Naive thymus-derived CD8-positive, alpha-beta T cell (primary cell): ENCODE data around the gene PLEKHA5. TPM values are rescaled to one million over a fixed set of nuclear protein-coding genes. Genes with fewer than 3 reads are reported as not detected.
"Not testable (repeated sequence)": the region's sequence is repeated elsewhere in the genome, so short reads cannot be mapped to it uniquely, and the experiment has no call there.

ENCODE experiments used
- ATAC-seq, 2 donors: fragments of 150-1000 bp; cut with Tn5 transposase in 1 of 2; sonication (Bioruptor Pico), chemical (Tn5 transposase) in 1 of 2; 1 replicate in 1 of 2; 2 replicates in 1 of 2; pipeline ENCODE4 v1.10.0; 2021; ENCODE audit warnings: mild to moderate bottlenecking in 2 of 2, moderate library complexity in 2 of 2
- POLR2A ChIA-PET: fragments of 350-600 bp; sonication (Branson Sonifier 250); formaldehyde crosslinking; loops from one replicate; lab custom pipeline; 2021; ENCODE audit warnings: antibody characterized with exemption; lab: Charles Lee
- DNase-seq, 10 donors: peaks; one replicate each; pipeline versions ENCODE4 v3.0.0 to v3.0.0-alpha.2; 2020 to 2022
- H3K27ac Mint-ChIP-seq, 10 donors: one replicate each; pipeline ENCODE4 v1.8.0; 2020 to 2022; ENCODE audit warnings: mild to moderate bottlenecking in 10 of 10, mixed read lengths in 10 of 10, moderate library complexity in 4 of 10, inconsistent platforms in 1 of 10
- H3K27me3 Mint-ChIP-seq, 5 donors: one replicate each; pipeline ENCODE4 v1.8.0; 2021 to 2022; ENCODE audit warnings: mixed read lengths in 5 of 5
- H3K36me3 Mint-ChIP-seq, 3 donors: one replicate each; pipeline ENCODE4 v1.8.0; 2020 to 2022; ENCODE audit warnings: mixed read lengths in 3 of 3, mild to moderate bottlenecking in 2 of 3, inconsistent platforms in 1 of 3
- H3K4me1 Mint-ChIP-seq, 4 donors: one replicate each; pipeline ENCODE4 v1.8.0; 2021 to 2022; ENCODE audit warnings: mixed read lengths in 4 of 4
- H3K4me3 Mint-ChIP-seq, 10 donors: one replicate each; pipeline ENCODE4 v1.8.0; 2020 to 2022; ENCODE audit warnings: mild to moderate bottlenecking in 10 of 10, mixed read lengths in 10 of 10, moderate library complexity in 6 of 10, inconsistent platforms in 1 of 10
- H3K9me3 Mint-ChIP-seq, 9 donors: one replicate each; pipeline ENCODE4 v1.8.0; 2020 to 2022; ENCODE audit warnings: mixed read lengths in 9 of 9, mild to moderate bottlenecking in 3 of 9, inconsistent platforms in 1 of 9, moderate library complexity in 1 of 9
- polyA plus RNA-seq, 3 donors: library from polyadenylated mRNA; unstranded; fragments of 300-500 nt; fragmentation: Illumina TruSeq; gene quantifications; one replicate each; pipeline ENCODE4 v1.2.3, GENCODE V29; 2021
- total RNA-seq, 8 experiments: library from RNA in 2 of 8; stranded (reverse) in 2 of 8; gene quantifications; one replicate each; pipeline ENCODE4 v1.2.3 and lab custom pipeline; 2021 to 2026

The PLEKHA5 gene, protein sequence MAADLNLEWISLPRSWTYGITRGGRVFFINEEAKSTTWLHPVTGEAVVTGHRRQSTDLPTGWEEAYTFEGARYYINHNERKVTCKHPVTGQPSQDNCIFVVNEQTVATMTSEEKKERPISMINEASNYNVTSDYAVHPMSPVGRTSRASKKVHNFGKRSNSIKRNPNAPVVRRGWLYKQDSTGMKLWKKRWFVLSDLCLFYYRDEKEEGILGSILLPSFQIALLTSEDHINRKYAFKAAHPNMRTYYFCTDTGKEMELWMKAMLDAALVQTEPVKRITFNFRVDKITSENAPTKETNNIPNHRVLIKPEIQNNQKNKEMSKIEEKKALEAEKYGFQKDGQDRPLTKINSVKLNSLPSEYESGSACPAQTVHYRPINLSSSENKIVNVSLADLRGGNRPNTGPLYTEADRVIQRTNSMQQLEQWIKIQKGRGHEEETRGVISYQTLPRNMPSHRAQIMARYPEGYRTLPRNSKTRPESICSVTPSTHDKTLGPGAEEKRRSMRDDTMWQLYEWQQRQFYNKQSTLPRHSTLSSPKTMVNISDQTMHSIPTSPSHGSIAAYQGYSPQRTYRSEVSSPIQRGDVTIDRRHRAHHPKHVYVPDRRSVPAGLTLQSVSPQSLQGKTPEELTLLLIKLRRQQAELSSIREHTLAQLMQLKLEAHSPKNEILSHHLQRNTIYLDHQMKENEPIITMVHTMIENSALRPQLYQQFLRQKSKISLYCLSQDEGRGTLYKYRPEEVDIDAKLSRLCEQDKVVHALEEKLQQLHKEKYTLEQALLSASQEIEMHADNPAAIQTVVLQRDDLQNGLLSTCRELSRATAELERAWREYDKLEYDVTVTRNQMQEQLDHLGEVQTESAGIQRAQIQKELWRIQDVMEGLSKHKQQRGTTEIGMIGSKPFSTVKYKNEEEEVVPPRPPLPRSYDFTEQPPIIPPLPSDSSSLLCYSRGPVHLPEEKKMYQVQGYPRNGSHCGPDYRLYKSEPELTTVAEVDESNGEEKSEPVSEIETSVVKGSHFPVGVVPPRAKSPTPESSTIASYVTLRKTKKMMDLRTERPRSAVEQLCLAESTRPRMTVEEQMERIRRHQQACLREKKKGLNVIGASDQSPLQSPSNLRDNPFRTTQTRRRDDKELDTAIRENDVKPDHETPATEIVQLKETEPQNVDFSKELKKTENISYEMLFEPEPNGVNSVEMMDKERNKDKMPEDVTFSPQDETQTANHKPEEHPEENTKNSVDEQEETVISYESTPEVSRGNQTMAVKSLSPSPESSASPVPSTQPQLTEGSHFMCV
- 1 to 10 TPM; 2.2 to 2.7 TPM for total RNA-seq
- polyA plus RNA-seq: under 1 TPM; 0.37 to 0.61 (median 0.51) TPM
- total RNA-seq (lab: John Stamatoyannopoulos, UW): 0.76 to 8.1 (median 3.2) reads per million in 6 experiments

- Mint-ChIP-seq H3K9me3 (peaks cover 6 to 19% (median 13%) of the 10 kb centered on the region in 9 donors), H3K27me3 (peaks cover 2 to 36% (median 12%) of the 10 kb centered on the region in 5 donors), H3K4me3 (peak within 1 kb of the TSS; percentile 78 to 92 (median 88)), H3K4me1 (peaks cover 7 to 19% (median 16%) of the 10 kb centered on the region in 4 donors), H3K36me3 (peaks cover 0 to 6% (median 3%) of the 10 kb centered on the region in 3 donors), H3K27ac (peak within 1 kb of the TSS in 7 of 10 donors; percentile 4 to 85 (median 70))
- POLR2A ChIA-PET: no interaction called here
- peak; percentile 53 to 70 for ATAC-seq
- peak in 8 of 10 donors; percentile 3 to 62 (median 24) for DNase-seq
These were observed at the start of gene PLEKHA5 for GRCh38 chr12:19129486-19130223. TSS of gene PLEKHA5 (plus strand) at chr12:19129733. CDS start at chr12:19129800, 67 bp downstream.

- POLR2A ChIA-PET: no interaction called here
- H3K4me3 Mint-ChIP-seq: no peak overlapping the region
- peaks cover 0 to 11% (median 0%) of the 10 kb centered on the region in 9 donors for H3K9me3 Mint-ChIP-seq
- DNase-seq (no peak), ATAC-seq (no peak)
- no peaks in the 10 kb centered on the region for H3K36me3 Mint-ChIP-seq
- peaks cover 0 to 15% (median 2%) of the 10 kb centered on the region in 5 donors for H3K27me3 Mint-ChIP-seq
- no peak overlapping the region for H3K27ac Mint-ChIP-seq
- no peaks in the 10 kb centered on the region for H3K4me1 Mint-ChIP-seq
These were observed 48.6 kb upstream of the PLEKHA5 start for GRCh38 chr12:19080918-19081317.

GRCh38 chr12:19082365-19082911 lies 47.1 kb upstream of the PLEKHA5 start:
- H3K4me3 Mint-ChIP-seq: no peak overlapping the region
- H3K4me1 Mint-ChIP-seq: no peaks in the 10 kb centered on the region
- peaks cover 0 to 11% (median 0%) of the 10 kb centered on the region in 9 donors for H3K9me3 Mint-ChIP-seq

GRCh38 chr12:19084547-19084946 lies 45.0 kb upstream of the PLEKHA5 start:
- POLR2A ChIA-PET: no interaction called here
- Mint-ChIP-seq H3K4me1 (no peaks in the 10 kb centered on the region), H3K9me3 (peaks cover 0 to 11% (median 0%) of the 10 kb centered on the region in 9 donors), H3K27ac (no peak overlapping the region), H3K4me3 (no peak overlapping the region), H3K27me3 (peaks cover 0 to 19% (median 4%) of the 10 kb centered on the region in 5 donors), H3K36me3 (no peaks in the 10 kb centered on the region)
- ATAC-seq (no peak), DNase-seq (no peak)

More at GRCh38 chr12:19082365-19082911, 47.1 kb upstream of the PLEKHA5 start:
- POLR2A ChIA-PET: no interaction called here
- DNase-seq (no peak), ATAC-seq (no peak)
- peaks cover 0 to 15% (median 2%) of the 10 kb centered on the region in 5 donors for H3K27me3 Mint-ChIP-seq
- H3K27ac Mint-ChIP-seq: no peak overlapping the region
- H3K36me3 Mint-ChIP-seq: no peaks in the 10 kb centered on the region

GRCh38 chr12:19085090-19085489 lies 44.4 kb upstream of the PLEKHA5 start:
- H3K9me3 Mint-ChIP-seq: peaks cover 0 to 11% (median 0%) of the 10 kb centered on the region in 9 donors
- ATAC-seq (no peak), DNase-seq (no peak)
- H3K27me3 Mint-ChIP-seq: peaks cover 0 to 19% (median 4%) of the 10 kb centered on the region in 5 donors
- H3K36me3 Mint-ChIP-seq: no peaks in the 10 kb centered on the region
- POLR2A ChIA-PET: no interaction called here
- H3K27ac Mint-ChIP-seq: no peak overlapping the region
- H3K4me3 Mint-ChIP-seq: no peak overlapping the region
- no peaks in the 10 kb centered on the region for H3K4me1 Mint-ChIP-seq

DNA sequence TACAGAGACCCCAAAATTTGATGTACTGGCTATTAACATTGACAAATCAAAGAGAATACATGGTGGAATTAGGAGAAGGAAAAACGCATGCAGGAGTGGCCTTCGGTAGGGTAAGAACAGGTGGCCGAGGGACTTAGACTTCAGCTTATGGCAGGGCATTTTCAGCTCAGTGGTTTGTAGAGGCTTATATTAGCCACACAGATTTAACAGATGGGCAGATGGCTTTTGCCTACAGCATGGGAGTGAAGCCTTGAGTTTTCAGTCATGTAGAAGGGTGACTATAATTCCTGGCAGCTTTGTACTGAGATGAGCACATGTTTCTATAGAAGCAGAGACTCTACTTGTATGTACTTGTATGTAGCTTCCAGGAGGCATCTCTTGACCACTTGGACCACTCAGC lies 40.9 kb upstream of the PLEKHA5 start:
- no peaks in the 10 kb centered on the region for H3K36me3 Mint-ChIP-seq
- no peaks in the 10 kb centered on the region for H3K4me1 Mint-ChIP-seq
- peaks cover 0 to 10% (median 2%) of the 10 kb centered on the region in 5 donors for H3K27me3 Mint-ChIP-seq
- ATAC-seq: no peak
- H3K9me3 Mint-ChIP-seq: peaks cover 0 to 9% (median 0%) of the 10 kb centered on the region in 9 donors
- DNase-seq: no peak
- H3K27ac Mint-ChIP-seq: no peak overlapping the region
- POLR2A ChIA-PET: no interaction called here
- H3K4me3 Mint-ChIP-seq: no peak overlapping the region

GRCh38 chr12:19092482-19092881 lies 37.1 kb upstream of the PLEKHA5 start:
- H3K4me3 Mint-ChIP-seq, H3K9me3 Mint-ChIP-seq, DNase-seq, POLR2A ChIA-PET, H3K4me1 Mint-ChIP-seq, H3K36me3 Mint-ChIP-seq, ATAC-seq, H3K27ac Mint-ChIP-seq: not testable (repeated sequence)
- peaks cover 0 to 18% (median 2%) of the 10 kb centered on the region in 5 donors for H3K27me3 Mint-ChIP-seq

DNA sequence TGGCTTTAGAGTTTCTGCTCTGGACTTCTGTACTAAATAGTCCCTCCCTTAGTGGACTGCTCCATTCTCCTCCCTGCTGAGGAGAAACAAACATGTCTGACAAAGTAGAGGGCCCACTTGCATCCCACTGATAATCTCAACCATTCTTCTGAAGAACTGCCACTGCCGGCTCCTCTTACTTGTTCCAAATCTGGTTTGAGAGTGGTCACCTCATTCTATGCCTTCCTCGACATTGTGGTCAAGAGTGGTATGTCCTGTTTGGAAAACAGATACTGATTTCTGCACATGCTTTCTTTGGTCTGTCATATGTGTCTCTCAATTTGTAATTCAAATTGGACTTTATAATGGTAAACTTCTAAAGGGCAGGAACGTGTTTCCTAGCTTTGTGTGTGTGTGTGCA lies 36.3 kb upstream of the PLEKHA5 start:
- H3K27me3 Mint-ChIP-seq: peaks cover 0 to 18% (median 3%) of the 10 kb centered on the region in 5 donors

DNA sequence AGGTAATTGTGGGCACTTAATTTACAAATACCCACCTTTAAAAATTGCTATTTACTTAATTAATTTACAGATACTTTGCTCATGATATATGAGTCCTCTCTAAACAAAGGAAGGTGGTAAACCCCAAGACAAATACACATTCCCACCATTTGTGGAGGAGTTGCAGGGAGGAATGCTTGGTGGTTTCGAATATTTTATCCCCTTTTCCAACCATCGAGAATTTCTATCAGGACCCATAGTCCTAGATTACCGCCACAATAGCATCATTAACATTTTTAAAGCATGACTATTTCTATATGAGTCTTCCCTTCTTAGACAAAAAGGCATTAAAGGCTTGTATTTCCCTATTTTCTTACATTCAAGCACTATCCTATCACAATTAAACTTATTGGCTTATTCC lies 34.2 kb upstream of the PLEKHA5 start:
- POLR2A ChIA-PET: no interaction called here
- Mint-ChIP-seq H3K4me3 (no peak overlapping the region), H3K27me3 (peaks cover 0 to 9% (median 1%) of the 10 kb centered on the region in 5 donors), H3K27ac (no peak overlapping the region), H3K9me3 (peaks cover 0 to 4% (median 0%) of the 10 kb centered on the region in 9 donors), H3K36me3 (no peaks in the 10 kb centered on the region), H3K4me1 (no peaks in the 10 kb centered on the region)
- DNase-seq (no peak), ATAC-seq (no peak)

More for the DNA sequence above, 36.3 kb upstream of the PLEKHA5 start:
- Mint-ChIP-seq H3K27ac (no peak overlapping the region), H3K36me3 (no peaks in the 10 kb centered on the region), H3K9me3 (peaks cover 0 to 4% (median 0%) of the 10 kb centered on the region in 9 donors), H3K4me3 (no peak overlapping the region), H3K4me1 (no peaks in the 10 kb centered on the region)
- POLR2A ChIA-PET: no interaction called here
- DNase-seq (no peak), ATAC-seq (no peak)

DNA sequence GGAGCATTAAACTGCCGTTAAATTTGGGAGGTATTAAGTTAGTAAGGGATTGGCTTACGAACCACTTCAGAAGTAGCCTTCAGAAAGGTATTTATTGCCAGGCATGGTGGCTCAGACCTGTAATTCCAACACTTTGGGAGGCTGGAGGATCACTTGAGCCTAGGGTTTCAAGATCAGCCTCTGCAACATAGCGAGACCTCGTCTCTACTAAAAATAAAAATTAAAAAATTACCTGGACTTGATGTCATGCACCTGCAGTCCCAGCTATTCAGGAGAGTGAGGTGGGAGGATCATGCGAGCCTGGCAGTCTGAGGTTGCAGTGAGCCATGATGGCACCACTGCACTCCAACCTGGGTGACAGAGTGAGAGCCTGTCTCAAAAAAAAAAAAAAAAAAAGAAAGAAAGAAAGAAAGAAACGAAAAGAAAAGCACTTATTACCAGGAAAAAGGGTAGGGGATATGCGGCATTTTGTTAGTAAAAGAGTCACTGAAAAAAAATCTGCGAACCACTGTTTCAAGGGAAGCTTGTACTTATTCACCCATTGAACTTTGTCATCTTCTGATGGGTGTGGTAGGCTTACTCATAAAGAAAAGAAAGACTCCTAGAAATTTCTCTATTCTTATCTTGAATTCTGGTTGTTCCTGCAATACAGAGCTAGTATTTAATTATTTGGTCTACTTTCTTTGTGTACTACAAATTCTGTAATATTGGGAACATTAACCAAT lies 33.6 kb upstream of the PLEKHA5 start:
- Mint-ChIP-seq H3K4me3 (no peak overlapping the region), H3K4me1 (no peaks in the 10 kb centered on the region), H3K27ac (no peak overlapping the region), H3K9me3 (peaks cover 0 to 4% (median 0%) of the 10 kb centered on the region in 9 donors), H3K36me3 (no peaks in the 10 kb centered on the region), H3K27me3 (peaks cover 0 to 9% (median 3%) of the 10 kb centered on the region in 5 donors)
- ATAC-seq (no peak), DNase-seq (no peak)
- POLR2A ChIA-PET: interaction anchor here (0.7 kb wide), 1 partner anchor 242 kb away, joined by 4 read pairs; no protein-coding TSS in a partner anchor

- DNase-seq: no peak
- H3K36me3 Mint-ChIP-seq: no peaks in the 10 kb centered on the region
- POLR2A ChIA-PET: no interaction called here
- peaks cover 0 to 4% (median 0%) of the 10 kb centered on the region in 9 donors for H3K9me3 Mint-ChIP-seq
- ATAC-seq: no peak
- no peak overlapping the region for H3K4me3 Mint-ChIP-seq
- no peaks in the 10 kb centered on the region for H3K4me1 Mint-ChIP-seq
- no peak overlapping the region for H3K27ac Mint-ChIP-seq
- peaks cover 0 to 9% (median 4%) of the 10 kb centered on the region in 5 donors for H3K27me3 Mint-ChIP-seq
These were observed 24.1 kb upstream of the PLEKHA5 start for GRCh38 chr12:19105463-19105862.
